Tibial nerve (tissue), 4 donors: ENCODE measurements around the gene NAXE. TPM values are rescaled to one million over a fixed set of nuclear protein-coding genes. Genes with fewer than 3 reads are reported as not detected.

ENCODE experiments used
- DNase-seq, 2 donors: peaks; one replicate each; pipeline ENCODE4 v3.0.0-alpha.2; 2019; ENCODE audit warnings: low spot score in 2 of 2
- H3K27ac ChIP-seq, 4 donors: fragments of 200-600 bp; sonication (generic) in 3 of 4; one replicate each; pipeline ENCODE4 v1.5.1; 2017 to 2019; ENCODE audit warnings: mild to moderate bottlenecking in 1 of 4
- H3K27me3 ChIP-seq, 2 donors: fragments of 200-600 bp; sonication (generic) in 1 of 2; one replicate each; pipeline versions ENCODE4 v1.5.1 to v1.6.0; 2017 to 2019
- H3K36me3 ChIP-seq, 3 donors: fragments of 200-600 bp; sonication (generic); one replicate each; pipeline ENCODE4 v1.5.1; 2018 to 2019
- H3K4me1 ChIP-seq, 4 donors: fragments of 200-600 bp; sonication (generic) in 3 of 4; one replicate each; pipeline ENCODE4 v1.5.1; 2017 to 2019
- H3K4me3 ChIP-seq, 4 donors: fragments of 200-600 bp; sonication (generic) in 3 of 4; one replicate each; pipeline ENCODE4 v1.5.1; 2017 to 2019; ENCODE audit warnings: mild to moderate bottlenecking in 1 of 4, moderate library complexity in 1 of 4
- H3K9me3 ChIP-seq, 4 donors: fragments of 200-600 bp; sonication (generic) in 3 of 4; one replicate each; pipeline ENCODE4 v1.5.1; 2017 to 2019
- EP300 ChIP-seq, 2 donors: sonication (generic); formaldehyde crosslinking; IDR thresholded peaks; one replicate each; pipeline ENCODE4 v1.6.1; 2017; ENCODE audit warnings: antibody characterized with exemption in 2 of 2, mild to moderate bottlenecking in 1 of 2
- POLR2A ChIP-seq, 2 donors: fragments of 450-650 bp; IDR thresholded peaks; one replicate each; pipeline ENCODE4 v1.6.1; 2017; ENCODE audit warnings: antibody characterized with exemption in 2 of 2, mild to moderate bottlenecking in 2 of 2, moderate library complexity in 2 of 2
- WGBS, 2 donors: methylation state at CpG; one replicate each; pipeline ENCODE4 v1.1.5; 2018; 5-methylcytosine and 5-hydroxymethylcytosine counted together
- total RNA-seq, 4 donors: library from RNA; depleted of rRNA; stranded (reverse); fragments of >200 nt; gene quantifications; one replicate each; pipeline ENCODE4 v1.1.0, GENCODE V29; 2016
- TF ChIP-seq, protein P1 (sequence below), 5 experiments: fragments of 200-600 bp in 3 of 5; fragments of 450-650 bp in 2 of 5; sonication (generic) in 3 of 5; IDR thresholded peaks; one replicate each; pipeline ENCODE4 v1.5.1; 2016 to 2019; ENCODE audit warnings: antibody characterized with exemption in 5 of 5, mild to moderate bottlenecking in 3 of 5, moderate library complexity in 2 of 5

NAXE gene
- total RNA-seq, 4 donors from 2014 or later: 53.1 to 105 (median 82.7) TPM

DNA sequence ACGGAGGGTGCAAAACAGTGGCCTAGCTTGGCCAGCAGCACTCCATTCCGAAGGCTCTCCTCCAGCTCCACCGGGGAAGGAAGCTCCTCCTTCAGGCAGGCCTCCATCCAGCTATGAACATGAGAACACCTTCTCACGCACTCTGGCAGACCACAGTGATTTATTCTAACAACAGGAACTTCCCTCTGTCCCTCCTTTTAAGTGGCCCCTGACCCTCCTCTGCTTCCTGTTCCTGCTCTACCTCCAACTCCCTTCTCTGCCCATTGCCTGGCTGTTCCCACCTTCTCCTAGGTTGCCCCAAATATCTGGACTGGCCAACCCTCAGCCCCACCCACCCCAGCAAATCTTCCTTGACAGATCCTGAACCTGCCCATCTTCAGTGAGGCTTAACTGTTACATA, 25.1 kb upstream of the NAXE start:
- no peak for TF ChIP-seq POLR2A (IDR thresholded peaks at IDR 0.05)
- TF ChIP-seq EP300 (IDR thresholded peaks at IDR 0.05): no peak
- TF ChIP-seq, protein P1, sequence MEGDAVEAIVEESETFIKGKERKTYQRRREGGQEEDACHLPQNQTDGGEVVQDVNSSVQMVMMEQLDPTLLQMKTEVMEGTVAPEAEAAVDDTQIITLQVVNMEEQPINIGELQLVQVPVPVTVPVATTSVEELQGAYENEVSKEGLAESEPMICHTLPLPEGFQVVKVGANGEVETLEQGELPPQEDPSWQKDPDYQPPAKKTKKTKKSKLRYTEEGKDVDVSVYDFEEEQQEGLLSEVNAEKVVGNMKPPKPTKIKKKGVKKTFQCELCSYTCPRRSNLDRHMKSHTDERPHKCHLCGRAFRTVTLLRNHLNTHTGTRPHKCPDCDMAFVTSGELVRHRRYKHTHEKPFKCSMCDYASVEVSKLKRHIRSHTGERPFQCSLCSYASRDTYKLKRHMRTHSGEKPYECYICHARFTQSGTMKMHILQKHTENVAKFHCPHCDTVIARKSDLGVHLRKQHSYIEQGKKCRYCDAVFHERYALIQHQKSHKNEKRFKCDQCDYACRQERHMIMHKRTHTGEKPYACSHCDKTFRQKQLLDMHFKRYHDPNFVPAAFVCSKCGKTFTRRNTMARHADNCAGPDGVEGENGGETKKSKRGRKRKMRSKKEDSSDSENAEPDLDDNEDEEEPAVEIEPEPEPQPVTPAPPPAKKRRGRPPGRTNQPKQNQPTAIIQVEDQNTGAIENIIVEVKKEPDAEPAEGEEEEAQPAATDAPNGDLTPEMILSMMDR (IDR thresholded peaks at IDR 0.05): no peak
- Histone ChIP-seq H3K27ac (no peak overlapping the region), H3K4me1 (peaks cover 0 to 10% (median 3%) of the 10 kb centered on the region in 4 donors), H3K36me3 (no peaks in the 10 kb centered on the region), H3K4me3 (no peak overlapping the region), H3K27me3 (no peaks in the 10 kb centered on the region), H3K9me3 (no peaks in the 10 kb centered on the region)
- WGBS, 2 donors: 85 to 89% methylated on average over 4 of the region's 4 CpGs
- no peak for DNase-seq

DNA sequence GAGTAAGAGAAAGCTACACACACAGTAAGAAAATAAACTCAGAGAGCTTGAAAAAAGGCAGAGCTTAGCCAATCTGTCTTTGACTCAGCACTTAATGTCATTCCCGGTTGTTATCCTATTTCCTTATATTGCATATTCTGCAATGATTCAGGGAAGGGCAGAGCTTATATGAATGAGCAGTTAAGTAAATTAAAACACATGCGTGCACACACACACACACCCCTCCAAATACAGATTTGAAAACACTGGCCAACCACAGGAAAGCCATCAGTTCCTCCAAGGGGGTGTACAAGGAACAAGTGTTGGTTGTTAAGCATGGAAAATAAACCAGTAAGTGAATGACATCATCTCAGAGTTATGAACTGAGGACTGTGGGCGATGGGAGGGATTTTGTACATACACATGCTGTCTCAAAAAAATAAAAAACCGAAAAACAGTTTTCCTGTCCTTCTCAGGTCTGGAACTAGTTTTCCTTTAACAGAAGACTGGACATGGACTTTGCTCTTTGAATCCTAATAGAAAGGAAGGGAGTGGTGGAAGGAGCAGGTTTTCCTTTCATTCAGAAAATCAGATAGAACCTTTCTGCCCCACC, 20.2 kb upstream of the NAXE start:
- DNase-seq: no peak
- Histone ChIP-seq H3K9me3 (no peaks in the 10 kb centered on the region), H3K36me3 (no peaks in the 10 kb centered on the region), H3K27me3 (no peaks in the 10 kb centered on the region), H3K4me1 (peaks cover 0 to 23% (median 15%) of the 10 kb centered on the region in 4 donors), H3K27ac (peak overlapping the region in 3 of 4 donors; percentile 19 to 63 (median 20)), H3K4me3 (peak overlapping the region in 1 of 4 donors; percentile 48)
- peak in 1 of 2 donors; percentile 41 for TF ChIP-seq EP300 (IDR thresholded peaks at IDR 0.05)
- no peak for TF ChIP-seq POLR2A (IDR thresholded peaks at IDR 0.05)
- TF ChIP-seq, protein P1 (IDR thresholded peaks at IDR 0.05): no peak
- 3 to 5% methylated on average over 4 of the region's 4 CpGs for WGBS, 2 donors

DNA sequence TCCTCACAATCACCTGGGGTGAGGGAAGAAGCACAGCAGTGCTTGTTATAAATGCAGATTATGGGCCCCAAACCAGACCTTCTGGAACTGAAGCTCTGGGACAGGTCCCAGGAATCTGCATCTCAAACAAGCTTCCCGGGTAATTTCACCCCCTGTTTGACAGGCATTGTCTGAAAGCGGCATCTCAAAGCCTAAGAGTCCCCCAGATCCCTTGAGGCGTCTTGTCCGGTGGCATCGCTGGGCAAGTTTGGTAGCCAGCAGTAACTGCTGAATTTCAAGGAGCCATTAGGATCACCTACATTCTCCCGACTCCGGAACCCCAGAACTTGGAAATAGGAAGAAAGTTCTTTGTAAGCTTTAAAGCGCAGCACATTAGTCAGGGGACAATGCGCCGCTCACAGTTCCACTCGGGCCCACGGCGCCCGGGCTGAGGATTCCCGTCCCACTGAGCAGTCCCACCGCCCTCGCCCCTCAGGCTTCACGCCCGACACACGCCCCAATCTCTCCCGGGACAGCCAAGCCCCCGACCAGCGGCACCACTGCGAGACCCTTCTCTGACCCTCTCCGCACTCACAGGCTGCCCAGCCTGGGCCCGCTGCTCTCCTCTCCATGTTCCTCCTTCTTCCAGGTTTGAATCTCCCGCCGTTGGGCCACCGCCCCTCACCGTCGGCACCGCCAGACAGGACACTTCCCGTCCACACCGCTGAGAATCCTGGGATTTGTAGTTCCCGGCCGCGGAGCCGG, 19.5 kb upstream of the NAXE start, which contains the start of gene IQGAP3:
IQGAP3 (minus strand) TSS at position 647 of the 744 bp plus-strand sequence; CDS start at position 611, 36 bp downstream.
- Histone ChIP-seq H3K36me3 (no peaks in the 10 kb centered on the region), H3K27ac (peak within 1 kb of the TSS in 2 of 4 donors; percentile 20 to 63), H3K4me3 (peak within 1 kb of the TSS in 3 of 4 donors; percentile 38 to 54 (median 48)), H3K9me3 (no peaks in the 10 kb centered on the region), H3K4me1 (peaks cover 0 to 23% (median 15%) of the 10 kb centered on the region in 4 donors), H3K27me3 (no peaks in the 10 kb centered on the region)
- TF ChIP-seq, protein P1 (IDR thresholded peaks at IDR 0.05): no peak
- peak in 1 of 2 donors; percentile 89 for TF ChIP-seq EP300 (IDR thresholded peaks at IDR 0.05)
- peak; percentile 53 to 59 for DNase-seq
- WGBS, 2 donors: 1 to 2% methylated on average over 25 to 36 of the region's 38 CpGs

DNA sequence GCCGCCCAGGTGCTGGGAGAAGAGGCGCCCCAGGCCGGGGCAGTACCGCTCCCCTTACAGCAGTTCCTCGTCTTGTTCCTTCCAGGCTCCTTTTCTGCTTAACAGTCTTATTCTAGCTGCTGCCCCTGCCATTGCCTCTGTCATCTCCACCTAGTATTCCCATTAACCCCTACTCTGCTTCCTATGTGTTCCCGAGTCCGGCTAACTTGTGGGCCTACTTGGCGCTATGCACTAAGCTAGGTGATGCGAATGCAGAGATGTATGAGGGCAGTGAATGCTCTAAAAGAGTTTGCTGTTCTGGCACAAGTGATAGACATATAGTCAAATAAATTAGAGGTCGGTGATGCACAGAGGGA, 18.9 kb upstream of the NAXE start:
- Histone ChIP-seq H3K27ac (no peak overlapping the region), H3K27me3 (no peaks in the 10 kb centered on the region), H3K4me3 (peak overlapping the region in 3 of 4 donors; percentile 38 to 54 (median 48)), H3K9me3 (no peaks in the 10 kb centered on the region), H3K4me1 (peaks cover 0 to 23% (median 15%) of the 10 kb centered on the region in 4 donors), H3K36me3 (no peaks in the 10 kb centered on the region)
- DNase-seq: no peak
- WGBS, 2 donors: 27 to 28% methylated on average over 10 of the region's 10 CpGs
- TF ChIP-seq, protein P1 (IDR thresholded peaks at IDR 0.05): no peak
- TF ChIP-seq EP300 (IDR thresholded peaks at IDR 0.05) (no peak), POLR2A (IDR thresholded peaks at IDR 0.05) (no peak)

DNA sequence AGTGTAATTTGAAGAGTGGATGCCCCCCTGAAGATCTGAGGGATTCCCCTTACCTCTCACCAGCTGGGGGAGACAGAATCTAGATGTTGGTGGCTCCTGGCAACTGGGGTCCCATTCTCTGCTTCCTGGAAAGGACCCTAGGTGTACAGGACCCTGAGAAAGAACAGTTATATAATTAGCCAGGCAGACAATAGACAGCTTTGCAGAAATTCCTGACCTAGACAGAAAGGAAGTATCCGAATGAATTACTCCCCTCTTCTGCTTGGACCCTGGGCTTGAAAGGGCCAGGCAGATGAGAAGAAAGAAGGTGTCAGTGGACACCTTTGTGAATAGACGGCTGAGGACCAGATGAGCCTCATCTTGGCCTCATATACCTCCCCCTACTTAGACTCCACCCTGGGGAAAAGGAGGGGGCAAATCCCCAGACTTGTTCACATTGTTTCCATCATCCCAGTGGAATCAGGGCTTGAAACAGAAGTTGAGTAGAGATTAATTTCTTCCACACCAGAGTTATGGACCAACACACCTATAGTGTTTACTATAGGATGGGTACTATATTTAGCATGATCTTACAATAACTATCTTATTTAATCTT, 17.4 kb upstream of the NAXE start:
- TF ChIP-seq EP300 (IDR thresholded peaks at IDR 0.05) (no peak), POLR2A (IDR thresholded peaks at IDR 0.05) (no peak)
- TF ChIP-seq, protein P1 (IDR thresholded peaks at IDR 0.05): no peak
- Histone ChIP-seq H3K4me3 (no peak overlapping the region), H3K27ac (no peak overlapping the region), H3K27me3 (no peaks in the 10 kb centered on the region), H3K4me1 (peaks cover 0 to 23% (median 15%) of the 10 kb centered on the region in 4 donors), H3K9me3 (no peaks in the 10 kb centered on the region), H3K36me3 (no peaks in the 10 kb centered on the region)
- 34 to 52% methylated on average over 2 of the region's 2 CpGs for WGBS, 2 donors
- DNase-seq: no peak
